PFSK-1 (cell line): ENCODE measurements around the gene TMEM229B.

Experiments used
- FOXP2 ChIP-seq: optimal IDR thresholded peaks from 2 replicates; pipeline ENCODE3; 2011; ENCODE audit warnings: borderline replicate concordance, control low read depth, inconsistent platforms; ENCODE audit not compliant: insufficient read depth; ENCODE audit errors: extremely low read length, extremely low read depth
- POLR2AphosphoS5 ChIP-seq: IDR thresholded peaks from 2 replicates; pipeline ENCODE4 v1.6.1; 2012; ENCODE audit warnings: low read depth, mild to moderate bottlenecking, control low read depth, low read length, moderate library complexity

DNA sequence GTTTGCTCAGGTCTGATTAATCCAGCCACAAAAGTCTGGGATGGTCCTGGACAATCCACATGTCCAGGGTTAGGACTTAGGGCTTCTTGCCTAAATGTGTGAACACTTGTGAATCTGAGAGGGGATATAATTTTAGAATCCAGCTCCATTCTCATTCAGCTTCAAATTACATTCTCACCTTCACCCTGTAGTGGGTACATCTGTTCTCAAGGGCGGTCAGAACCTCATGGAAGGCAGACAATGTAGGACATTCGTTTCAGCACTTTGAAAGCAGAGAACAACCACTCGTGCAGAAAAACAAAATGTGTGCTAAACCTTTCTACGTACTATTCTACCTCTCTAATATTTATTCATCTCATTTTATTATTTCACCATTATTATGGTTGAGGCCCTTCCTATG lies 1.2 kb downstream of the TMEM229B start:
- TF ChIP-seq POLR2AphosphoS5 (no peak), FOXP2 (no peak)
